Measurements from ENCODE around the gene BOLA1. TPM values are rescaled to one million over a fixed set of nuclear protein-coding genes. Genes with fewer than 3 reads are reported as not detected.

BOLA1 gene
- total RNA-seq, 1 donor from 2014 or later = 12.0 TPM

GRCh38 chr1:149887456-149888246, 11.7 kb upstream of the BOLA1 start:
- peak; percentile 61 for ATAC-seq

GRCh38 chr1:149888247-149888998, 10.9 kb upstream of the BOLA1 start:
- peak; percentile 56 for ATAC-seq

- no peak for ATAC-seq
These were observed 10.4 kb upstream of the BOLA1 start for GRCh38 chr1:149888999-149889289.

- ATAC-seq = no peak
These were observed 2.8 kb upstream of the BOLA1 start for GRCh38 chr1:149896575-149896974.

- no peak for ATAC-seq
These were observed 4.6 kb downstream of the BOLA1 start for GRCh38 chr1:149903836-149904491.

GRCh38 chr1:149906570-149907075, 7.3 kb downstream of the BOLA1 start:
- no peak for ATAC-seq

- no peak for ATAC-seq
These were observed 15.2 kb downstream of the BOLA1 start for GRCh38 chr1:149914545-149914944.

- ATAC-seq = no peak
These were observed 16.2 kb downstream of the BOLA1 start for GRCh38 chr1:149915429-149916192.

GRCh38 chr1:149916193-149916897, 17.0 kb downstream of the BOLA1 start:
- ATAC-seq = no peak

- ATAC-seq = no peak
These were observed 17.5 kb downstream of the BOLA1 start for GRCh38 chr1:149916898-149917252.

- no peak for ATAC-seq
These were observed 18.3 kb downstream of the BOLA1 start, which contains the start of gene SV2A for GRCh38 chr1:149917571-149918144. TSS of gene SV2A (minus strand) at chr1:149917844. CDS start at chr1:149913840, 4,004 bp downstream.

- ATAC-seq = no peak
These were observed 24.3 kb downstream of the BOLA1 start for GRCh38 chr1:149923626-149924025.

GRCh38 chr1:149925345-149925744, 26.0 kb downstream of the BOLA1 start:
- ATAC-seq = no peak

GRCh38 chr1:149925751-149926150, 26.4 kb downstream of the BOLA1 start:
- no peak for ATAC-seq

- ATAC-seq = no peak
These were observed 26.9 kb downstream of the BOLA1 start for GRCh38 chr1:149926296-149926695.

- peak; percentile 24 for ATAC-seq
These were observed 27.7 kb downstream of the BOLA1 start for GRCh38 chr1:149927056-149927562.

GRCh38 chr1:149927563-149928400, 28.4 kb downstream of the BOLA1 start, which contains the start of gene SF3B4:
TSS of gene SF3B4 (minus strand) at chr1:149927803. CDS start at chr1:149927759, 44 bp downstream.
- peak; percentile 96 for ATAC-seq

- ATAC-seq = no peak
These were observed 29.0 kb downstream of the BOLA1 start for GRCh38 chr1:149928401-149928724.

GRCh38 chr1:149929856-149930255, 30.5 kb downstream of the BOLA1 start:
- ATAC-seq = no peak

GRCh38 chr1:149931212-149931790, 31.9 kb downstream of the BOLA1 start:
- ATAC-seq = no peak
